ENCODE measurements around the gene GRIK1.

- TF ChIP-seq CTCF (conservative IDR thresholded peaks at IDR 0.05; ENCODE audit: low read length): no peak
- no peak for TF ChIP-seq EZH2phosphoT487 (IDR thresholded peaks at IDR 0.05; ENCODE audit: borderline replicate concordance)
Measured at GRCh38 chr21:29571949-29572348, 367.8 kb downstream of the GRIK1 start.

Measured in Loucy (cell line).